Measurements from ENCODE around the gene MICA.

MICA gene

GRCh38 chr6:31368461-31368860 is 34.9 kb upstream of the MICA start:
- no peak for TF ChIP-seq GATA3 (IDR thresholded peaks at IDR 0.05; ENCODE audit: low read depth, low read length)
- no peak for TF ChIP-seq GATA2 (IDR thresholded peaks at IDR 0.05; ENCODE audit: low read depth, low read length)

GRCh38 chr6:31375699-31376098 is 27.7 kb upstream of the MICA start:
- TF ChIP-seq GATA3 (IDR thresholded peaks at IDR 0.05; ENCODE audit: low read depth, low read length) (no peak), GATA2 (IDR thresholded peaks at IDR 0.05; ENCODE audit: low read depth, low read length) (no peak)

- TF ChIP-seq GATA3 (IDR thresholded peaks at IDR 0.05; ENCODE audit: low read depth, low read length) (no peak), GATA2 (IDR thresholded peaks at IDR 0.05; ENCODE audit: low read depth, low read length) (no peak)
Observed at GRCh38 chr6:31377029-31377428, 26.4 kb upstream of the MICA start.

DNA sequence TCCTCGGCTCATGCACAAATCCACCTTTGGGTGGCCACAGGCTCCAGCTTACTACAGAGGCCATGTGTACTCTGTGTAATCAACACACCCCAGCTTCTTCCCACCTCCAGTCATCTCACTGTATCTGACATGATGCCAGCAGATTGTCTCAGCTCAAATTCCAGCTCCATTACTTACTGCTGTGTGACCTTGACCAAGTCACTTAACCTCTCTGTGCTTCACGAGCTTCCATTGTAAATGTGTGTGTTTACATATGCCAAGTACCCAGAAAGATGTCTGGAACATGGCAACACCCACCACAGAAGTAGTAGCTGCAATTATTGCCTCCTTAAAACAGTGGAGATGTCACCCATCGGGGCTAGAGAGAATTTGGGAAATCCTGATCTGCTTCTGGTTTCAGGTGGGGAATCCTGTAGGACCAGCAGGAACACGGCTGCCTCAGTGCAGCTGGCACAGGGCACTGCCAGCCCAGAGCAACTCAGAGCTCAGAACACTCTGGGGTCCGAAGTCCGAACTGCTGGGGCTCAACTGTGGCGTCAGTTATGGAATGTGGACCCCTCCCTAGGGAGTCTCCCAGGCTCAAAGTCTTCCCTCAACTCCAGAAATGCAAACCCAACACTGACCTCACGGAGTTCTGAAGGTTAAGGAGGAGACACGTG is 25.2 kb upstream of the MICA start:
- TF ChIP-seq GATA3 (IDR thresholded peaks at IDR 0.05; ENCODE audit: low read depth, low read length), result no peak
- no peak for TF ChIP-seq GATA2 (IDR thresholded peaks at IDR 0.05; ENCODE audit: low read depth, low read length)

DNA sequence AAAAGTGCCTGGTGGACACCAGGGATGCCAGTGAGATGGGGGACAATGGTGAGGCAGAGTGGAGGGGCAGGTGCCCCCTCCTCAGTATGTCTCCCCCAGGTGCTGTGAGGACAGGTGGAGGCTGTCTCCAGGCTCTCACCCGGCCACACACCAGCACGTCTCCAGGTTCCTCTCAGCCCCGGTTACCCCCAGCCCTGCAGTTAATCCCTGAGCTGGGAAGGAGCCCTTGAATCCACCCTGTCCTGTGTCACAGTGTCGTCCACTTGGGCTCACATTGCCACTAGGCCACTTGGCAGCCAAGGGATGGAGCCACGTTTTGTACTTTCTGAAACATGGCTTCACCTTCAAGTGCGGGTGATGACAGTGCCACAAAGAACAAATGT is 24.7 kb upstream of the MICA start:
- TF ChIP-seq GATA3 (IDR thresholded peaks at IDR 0.05; ENCODE audit: low read depth, low read length) (no peak), GATA2 (IDR thresholded peaks at IDR 0.05; ENCODE audit: low read depth, low read length) (no peak)

- no peak for TF ChIP-seq GATA3 (IDR thresholded peaks at IDR 0.05; ENCODE audit: low read depth, low read length)
- TF ChIP-seq GATA2 (IDR thresholded peaks at IDR 0.05; ENCODE audit: low read depth, low read length), result no peak
Observed at GRCh38 chr6:31379850-31380249, 23.5 kb upstream of the MICA start.

- TF ChIP-seq GATA2 (IDR thresholded peaks at IDR 0.05; ENCODE audit: low read depth, low read length) (no peak), GATA3 (IDR thresholded peaks at IDR 0.05; ENCODE audit: low read depth, low read length) (no peak)
Observed at GRCh38 chr6:31381666-31382065, 21.7 kb upstream of the MICA start.

GRCh38 chr6:31383149-31383548 is 20.2 kb upstream of the MICA start:
- no peak for TF ChIP-seq GATA2 (IDR thresholded peaks at IDR 0.05; ENCODE audit: low read depth, low read length)
- TF ChIP-seq GATA3 (IDR thresholded peaks at IDR 0.05; ENCODE audit: low read depth, low read length), result no peak

DNA sequence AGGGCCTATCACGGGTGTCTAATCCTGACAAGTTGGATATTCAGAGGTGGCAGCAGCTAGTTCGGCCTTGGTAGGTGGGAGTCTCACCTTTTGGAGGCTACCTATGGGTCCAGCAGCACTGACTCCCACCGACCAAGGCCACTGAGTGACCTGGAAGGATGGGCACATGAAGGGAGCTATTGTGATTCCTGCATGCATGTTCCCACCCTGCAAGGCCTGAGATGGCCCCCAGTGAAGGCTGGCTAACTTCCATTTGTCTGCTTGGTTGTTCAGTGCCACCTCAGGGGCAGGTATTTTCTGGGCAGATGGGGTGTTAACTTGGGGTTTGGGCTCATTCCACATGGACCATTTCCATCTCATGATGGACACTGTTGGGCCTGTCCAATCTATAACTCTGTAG is 18.4 kb upstream of the MICA start:
- TF ChIP-seq GATA3 (IDR thresholded peaks at IDR 0.05; ENCODE audit: low read depth, low read length), result no peak
- no peak for TF ChIP-seq GATA2 (IDR thresholded peaks at IDR 0.05; ENCODE audit: low read depth, low read length)

DNA sequence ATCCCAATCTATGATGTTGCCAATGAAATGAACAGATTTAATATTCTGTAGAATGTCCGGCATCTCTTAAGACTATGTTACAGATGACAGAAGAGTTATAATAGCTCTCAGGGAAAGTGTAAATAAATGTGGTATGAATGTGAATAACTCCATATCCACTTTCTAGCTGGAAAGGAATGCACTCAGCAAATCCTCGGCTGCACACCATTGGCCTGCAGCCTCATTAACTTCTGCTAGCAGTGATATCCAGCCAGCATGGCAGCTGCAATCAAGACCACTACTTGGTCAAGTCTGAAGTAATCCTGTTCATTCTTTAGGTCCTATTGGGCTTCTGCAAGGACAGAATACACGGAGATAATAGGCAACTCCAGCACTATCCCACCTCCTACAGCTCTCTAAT is 17.3 kb upstream of the MICA start:
- TF ChIP-seq GATA3 (IDR thresholded peaks at IDR 0.05; ENCODE audit: low read depth, low read length), result no peak

- TF ChIP-seq GATA2 (IDR thresholded peaks at IDR 0.05; ENCODE audit: low read depth, low read length) (no peak), GATA3 (IDR thresholded peaks at IDR 0.05; ENCODE audit: low read depth, low read length) (no peak)
Observed at GRCh38 chr6:31386977-31387376, 16.4 kb upstream of the MICA start.

DNA sequence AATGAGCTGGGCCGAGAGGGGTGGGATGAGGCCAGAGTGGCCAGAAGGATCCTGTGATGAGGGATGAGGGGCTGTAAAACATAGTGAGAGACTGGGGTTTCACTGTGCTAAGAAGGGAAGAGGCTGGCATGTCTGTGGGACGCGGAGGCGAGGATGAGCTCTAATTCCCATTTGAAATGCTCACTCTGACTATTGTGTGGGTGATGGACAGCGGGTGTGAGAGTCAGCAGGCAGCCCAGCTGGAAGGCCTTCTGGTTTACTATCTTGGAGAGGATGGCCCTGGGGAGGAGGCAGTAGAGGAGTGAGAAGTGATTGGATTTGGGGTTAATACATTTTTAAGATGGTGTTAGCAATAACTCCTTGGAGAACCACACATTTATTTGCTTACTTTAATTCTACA is 9.5 kb upstream of the MICA start:
- TF ChIP-seq GATA2 (IDR thresholded peaks at IDR 0.05; ENCODE audit: low read depth, low read length) (no peak), GATA3 (IDR thresholded peaks at IDR 0.05; ENCODE audit: low read depth, low read length) (no peak)

DNA sequence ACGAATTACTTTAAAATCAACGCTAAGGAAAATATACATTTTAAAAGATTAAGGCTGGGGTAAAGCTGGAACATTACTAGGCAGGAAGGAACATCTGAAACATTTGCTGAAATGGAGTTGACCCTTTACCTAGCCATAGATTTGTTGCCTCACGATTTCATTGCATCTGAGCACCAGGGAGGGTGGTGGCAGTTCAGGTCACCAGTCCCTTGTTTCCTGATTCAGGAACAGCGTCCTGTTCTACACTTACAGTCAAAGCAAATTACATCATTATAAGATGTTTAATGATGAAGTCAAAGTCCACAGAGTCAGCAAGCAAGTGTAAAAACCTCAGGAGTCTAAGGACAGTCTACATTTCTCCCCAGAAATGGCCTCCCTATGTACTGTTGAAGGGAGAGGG is 9.0 kb upstream of the MICA start:
- TF ChIP-seq GATA3 (IDR thresholded peaks at IDR 0.05; ENCODE audit: low read depth, low read length) (no peak), GATA2 (IDR thresholded peaks at IDR 0.05; ENCODE audit: low read depth, low read length) (no peak)

DNA sequence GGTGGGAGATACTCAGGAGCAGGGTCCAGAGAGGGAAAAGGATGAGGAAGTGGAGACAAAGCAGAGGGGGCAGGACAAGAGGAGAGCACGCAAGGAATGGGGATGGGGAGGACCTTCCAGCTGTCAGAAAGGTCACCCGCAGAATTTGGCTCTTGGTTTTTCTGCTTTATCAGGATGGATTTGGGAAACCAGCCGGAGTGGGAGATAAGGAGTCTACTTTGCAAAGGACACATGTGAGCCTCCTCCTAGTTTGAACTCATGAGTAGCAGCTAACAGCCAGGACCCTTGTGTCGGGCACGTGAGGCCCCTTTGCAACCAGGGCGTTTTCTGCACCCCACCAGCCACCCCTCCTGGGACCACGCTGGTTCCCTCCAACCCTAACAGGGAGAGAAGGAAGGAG is 7.6 kb upstream of the MICA start:
- TF ChIP-seq GATA2 (IDR thresholded peaks at IDR 0.05; ENCODE audit: low read depth, low read length) (no peak), GATA3 (IDR thresholded peaks at IDR 0.05; ENCODE audit: low read depth, low read length) (no peak)

DNA sequence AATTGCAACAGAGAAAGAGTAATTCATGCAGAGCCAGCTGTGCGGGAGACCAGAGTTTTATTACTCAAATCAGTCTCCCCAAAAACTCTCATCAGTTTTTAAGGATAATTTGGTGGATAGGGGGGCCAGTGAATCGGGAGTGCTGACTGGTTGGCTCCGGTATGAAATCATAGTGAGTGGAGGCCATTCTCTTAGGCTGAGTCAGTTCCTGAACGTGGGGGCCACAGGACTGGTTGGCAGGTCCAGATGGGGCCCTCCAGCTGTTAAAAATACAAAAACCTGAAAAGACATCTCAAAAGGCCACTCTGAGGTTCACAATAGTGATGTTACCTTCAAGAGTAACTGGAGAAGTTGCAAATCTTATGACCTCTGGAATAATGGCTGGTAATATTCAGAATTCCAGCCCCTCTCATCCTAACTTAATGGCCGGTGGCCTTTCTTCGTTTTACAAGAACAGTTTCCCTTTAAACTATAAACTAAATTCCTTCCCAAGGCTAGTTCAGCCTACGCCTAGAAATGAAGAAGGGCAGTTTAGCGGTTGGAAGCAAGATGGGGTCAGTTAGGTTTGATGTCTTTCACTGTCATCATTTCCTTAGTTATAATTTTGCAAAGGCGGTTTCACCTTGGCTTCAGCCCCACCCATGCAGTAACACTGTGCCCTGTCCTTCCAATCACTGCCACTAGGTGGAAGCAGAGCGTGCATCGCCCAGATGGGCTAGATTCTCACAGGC is 6.8 kb upstream of the MICA start:
- TF ChIP-seq GATA3 (IDR thresholded peaks at IDR 0.05; ENCODE audit: low read depth, low read length) (no peak), GATA2 (IDR thresholded peaks at IDR 0.05; ENCODE audit: low read depth, low read length) (no peak)

Data from SH-SY5Y (cell line).